Activated naive CD8-positive, alpha-beta T cell (primary cell): ENCODE results near the gene PCBP3.

Source experiments
- H3K27ac Mint-ChIP-seq: one replicate; pipeline ENCODE4 v1.8.0; 2021; ENCODE audit warnings: mixed read lengths
- H3K27me3 Mint-ChIP-seq: one replicate; pipeline ENCODE4 v1.8.0; 2021; ENCODE audit warnings: mixed read lengths
- H3K36me3 Mint-ChIP-seq: one replicate; pipeline ENCODE4 v1.8.0; 2021; ENCODE audit warnings: mixed read lengths
- H3K4me1 Mint-ChIP-seq: one replicate; pipeline ENCODE4 v1.8.0; 2021; ENCODE audit warnings: low read depth, mixed read lengths
- H3K4me3 Mint-ChIP-seq: one replicate; pipeline ENCODE4 v1.8.0; 2021; ENCODE audit warnings: mild to moderate bottlenecking, mixed read lengths
- H3K9me3 Mint-ChIP-seq: one replicate; pipeline ENCODE4 v1.8.0; 2021; ENCODE audit warnings: low read depth, mixed read lengths

The PCBP3 gene

GRCh38 chr21:45916011-45916840 is 272.7 kb downstream of the PCBP3 start:
- H3K4me3 Mint-ChIP-seq: no peak overlapping the region
- H3K27ac Mint-ChIP-seq: no peak overlapping the region
- no peaks in the 10 kb centered on the region for H3K36me3 Mint-ChIP-seq
- peaks cover 17% of the 10 kb centered on the region for H3K4me1 Mint-ChIP-seq
- no peaks in the 10 kb centered on the region for H3K27me3 Mint-ChIP-seq
- H3K9me3 Mint-ChIP-seq: no peaks in the 10 kb centered on the region

DNA sequence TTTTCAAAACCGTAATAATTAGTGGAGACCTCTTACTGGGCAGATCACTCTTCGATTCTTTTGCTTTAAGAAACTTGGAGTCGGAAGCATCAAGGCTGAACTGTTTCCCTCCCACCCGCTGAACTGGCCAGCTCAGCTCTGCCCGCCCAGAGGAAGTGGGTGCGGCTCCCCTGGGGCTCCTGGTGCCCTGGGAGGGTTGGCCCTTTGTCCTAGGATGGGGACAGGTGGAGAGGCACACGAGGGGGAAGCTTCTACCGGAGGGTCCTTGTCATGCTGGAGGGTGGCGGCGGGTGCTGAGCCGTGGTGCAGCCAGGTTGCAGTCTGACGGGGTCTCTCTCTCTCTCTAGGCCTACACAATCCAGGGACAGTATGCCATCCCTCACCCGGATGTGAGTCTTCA is 273.7 kb downstream of the PCBP3 start:
- Mint-ChIP-seq H3K27me3 (no peaks in the 10 kb centered on the region), H3K4me3 (no peak overlapping the region), H3K27ac (no peak overlapping the region), H3K4me1 (peaks cover 21% of the 10 kb centered on the region), H3K9me3 (no peaks in the 10 kb centered on the region), H3K36me3 (no peaks in the 10 kb centered on the region)

DNA sequence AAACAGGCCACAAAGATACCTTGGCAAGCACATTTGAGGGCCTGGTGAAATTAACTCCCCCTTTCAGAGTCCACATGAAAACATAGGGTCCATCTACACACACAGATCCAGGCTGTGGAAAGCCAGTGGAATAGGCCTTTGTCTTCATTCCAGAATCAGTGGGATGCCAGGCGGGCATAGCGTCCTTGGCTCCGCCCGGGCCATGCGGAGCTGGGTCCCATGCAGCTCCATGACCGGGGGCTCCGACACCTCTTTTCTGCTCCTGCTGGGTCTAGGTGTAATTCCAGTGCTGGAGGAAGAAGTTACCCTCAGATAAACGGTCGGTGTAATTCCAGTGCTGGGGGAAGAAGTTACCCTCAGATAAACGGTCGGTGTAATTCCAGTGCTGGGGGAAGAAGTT is 274.5 kb downstream of the PCBP3 start:
- Mint-ChIP-seq H3K27me3 (no peaks in the 10 kb centered on the region), H3K36me3 (no peaks in the 10 kb centered on the region), H3K4me3 (no peak overlapping the region), H3K4me1 (peaks cover 21% of the 10 kb centered on the region), H3K27ac (no peak overlapping the region), H3K9me3 (no peaks in the 10 kb centered on the region)

DNA sequence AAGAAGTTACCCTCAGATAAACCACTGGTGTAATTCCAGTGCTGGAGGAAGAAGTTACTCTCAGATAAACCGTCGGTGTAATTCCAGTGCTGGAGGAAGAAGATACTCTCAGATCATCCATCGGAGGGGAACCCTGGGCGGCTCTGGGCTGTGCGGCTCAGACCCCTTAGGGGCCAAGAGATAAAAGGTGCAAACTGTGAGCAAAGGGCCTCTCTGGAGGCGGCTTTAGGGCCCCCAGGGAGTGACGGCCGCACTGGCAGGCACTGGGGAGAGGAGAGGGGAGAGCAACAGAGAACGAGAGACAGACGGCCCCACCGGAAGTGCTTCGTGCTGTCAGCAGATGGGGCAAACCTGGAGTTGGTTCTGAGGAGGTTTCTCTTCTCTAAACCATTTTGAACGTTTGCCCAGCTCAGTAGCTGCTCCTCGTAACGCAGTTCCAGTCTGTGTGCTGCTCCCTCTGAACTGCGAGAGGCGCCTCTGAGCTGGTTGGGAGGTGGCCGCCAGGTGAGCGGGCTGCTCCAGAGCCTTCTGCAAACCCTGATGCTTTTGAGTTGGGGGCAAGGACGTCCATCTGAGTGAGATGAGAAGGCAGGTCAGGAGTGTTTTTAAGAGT is 275.4 kb downstream of the PCBP3 start:
- H3K27me3 Mint-ChIP-seq: no peaks in the 10 kb centered on the region
- H3K27ac Mint-ChIP-seq: no peak overlapping the region
- H3K4me1 Mint-ChIP-seq: peaks cover 21% of the 10 kb centered on the region
- no peaks in the 10 kb centered on the region for H3K36me3 Mint-ChIP-seq
- H3K9me3 Mint-ChIP-seq: no peaks in the 10 kb centered on the region
- H3K4me3 Mint-ChIP-seq: no peak overlapping the region

- no peaks in the 10 kb centered on the region for H3K9me3 Mint-ChIP-seq
- H3K4me1 Mint-ChIP-seq: peaks cover 21% of the 10 kb centered on the region
- H3K36me3 Mint-ChIP-seq: no peaks in the 10 kb centered on the region
- no peak overlapping the region for H3K27ac Mint-ChIP-seq
- H3K27me3 Mint-ChIP-seq: no peaks in the 10 kb centered on the region
- no peak overlapping the region for H3K4me3 Mint-ChIP-seq
Observed at GRCh38 chr21:45919593-45919992, 276.1 kb downstream of the PCBP3 start.

DNA sequence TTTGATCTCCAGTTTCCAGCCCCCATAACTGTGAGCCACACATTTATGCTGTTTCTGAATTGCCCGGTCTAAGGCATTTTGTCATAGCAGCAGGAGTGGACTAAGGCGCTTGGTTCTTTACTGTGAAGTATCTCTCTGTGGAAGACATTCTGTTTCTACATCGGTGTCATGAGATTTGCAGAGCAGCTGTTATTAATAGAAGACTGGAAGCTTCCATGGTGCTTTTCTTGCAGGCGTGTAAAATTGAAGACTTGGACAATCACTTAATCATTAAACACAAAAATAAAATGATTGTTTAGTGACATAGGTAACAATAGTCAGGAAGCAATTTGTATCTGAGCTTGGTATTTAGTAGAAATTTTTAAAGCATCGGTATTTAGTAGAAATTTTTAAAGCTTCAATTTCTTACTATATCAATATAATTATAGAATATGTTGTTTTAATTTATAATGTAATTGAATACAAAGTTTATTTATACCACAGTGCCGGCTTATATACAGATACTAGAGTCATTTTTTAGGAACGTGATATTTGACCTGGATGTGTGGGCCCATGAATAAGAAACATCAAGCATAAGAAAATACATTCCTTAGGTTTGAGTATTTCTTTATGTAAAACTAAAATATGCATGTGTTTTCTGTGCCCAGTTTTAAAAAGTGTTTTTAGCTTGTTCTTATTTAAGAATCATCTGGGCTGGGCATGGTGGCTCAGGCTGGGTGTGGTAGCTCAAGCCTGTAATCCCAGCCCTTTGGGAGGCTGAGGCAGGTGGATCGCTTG is 277.5 kb downstream of the PCBP3 start:
- Mint-ChIP-seq H3K4me1 (peaks cover 11% of the 10 kb centered on the region), H3K27me3 (no peaks in the 10 kb centered on the region), H3K4me3 (no peak overlapping the region), H3K9me3 (no peaks in the 10 kb centered on the region), H3K27ac (no peak overlapping the region), H3K36me3 (no peaks in the 10 kb centered on the region)

GRCh38 chr21:45921917-45922316 is 278.4 kb downstream of the PCBP3 start:
- Mint-ChIP-seq H3K4me3 (no peak overlapping the region), H3K27me3 (no peaks in the 10 kb centered on the region), H3K4me1 (peaks cover 12% of the 10 kb centered on the region), H3K9me3 (no peaks in the 10 kb centered on the region), H3K36me3 (no peaks in the 10 kb centered on the region), H3K27ac (no peak overlapping the region)

GRCh38 chr21:45922648-45923047 is 279.1 kb downstream of the PCBP3 start:
- Mint-ChIP-seq H3K4me3 (no peak overlapping the region), H3K27ac (no peak overlapping the region), H3K27me3 (no peaks in the 10 kb centered on the region), H3K4me1 (peaks cover 14% of the 10 kb centered on the region), H3K36me3 (no peaks in the 10 kb centered on the region), H3K9me3 (no peaks in the 10 kb centered on the region)

- Mint-ChIP-seq H3K27ac (no peak overlapping the region), H3K4me1 (peaks cover 14% of the 10 kb centered on the region), H3K9me3 (no peaks in the 10 kb centered on the region), H3K27me3 (no peaks in the 10 kb centered on the region), H3K4me3 (no peak overlapping the region), H3K36me3 (no peaks in the 10 kb centered on the region)
Observed at GRCh38 chr21:45923146-45923545, 279.6 kb downstream of the PCBP3 start.

GRCh38 chr21:45926281-45926680 is 282.8 kb downstream of the PCBP3 start:
- H3K4me1 Mint-ChIP-seq: peaks cover 14% of the 10 kb centered on the region
- no peak overlapping the region for H3K27ac Mint-ChIP-seq
- no peak overlapping the region for H3K4me3 Mint-ChIP-seq
- H3K36me3 Mint-ChIP-seq: no peaks in the 10 kb centered on the region
- H3K27me3 Mint-ChIP-seq: no peaks in the 10 kb centered on the region
- no peaks in the 10 kb centered on the region for H3K9me3 Mint-ChIP-seq

GRCh38 chr21:45927032-45927431 is 283.5 kb downstream of the PCBP3 start:
- peaks cover 12% of the 10 kb centered on the region for H3K4me1 Mint-ChIP-seq
- H3K27ac Mint-ChIP-seq: no peak overlapping the region
- H3K4me3 Mint-ChIP-seq: no peak overlapping the region
- no peaks in the 10 kb centered on the region for H3K27me3 Mint-ChIP-seq
- no peaks in the 10 kb centered on the region for H3K36me3 Mint-ChIP-seq
- no peaks in the 10 kb centered on the region for H3K9me3 Mint-ChIP-seq

GRCh38 chr21:45927851-45928850 is 284.6 kb downstream of the PCBP3 start:
- Mint-ChIP-seq H3K36me3 (no peaks in the 10 kb centered on the region), H3K27me3 (no peaks in the 10 kb centered on the region), H3K9me3 (no peaks in the 10 kb centered on the region), H3K4me1 (peaks cover 10% of the 10 kb centered on the region), H3K27ac (no peak overlapping the region), H3K4me3 (no peak overlapping the region)

DNA sequence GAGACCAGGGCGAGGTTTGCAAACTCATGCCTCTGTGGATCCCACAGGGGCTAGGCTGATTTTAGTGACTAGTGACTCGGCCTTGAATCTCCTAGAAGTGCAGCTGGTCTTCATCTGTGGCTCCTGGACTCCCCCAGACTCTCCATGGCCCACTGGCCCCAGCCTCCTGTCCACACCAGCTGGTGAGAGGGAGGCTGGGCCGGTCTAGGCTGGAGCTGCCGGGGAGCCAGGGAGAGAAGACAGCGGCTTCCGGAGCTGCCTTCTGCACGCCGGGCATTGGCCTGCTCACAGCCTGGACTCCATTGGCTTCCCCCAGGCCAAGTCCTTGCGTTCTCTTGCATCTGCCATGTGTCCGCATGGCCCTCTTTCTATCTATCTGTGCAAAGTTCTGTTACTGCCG is 285.9 kb downstream of the PCBP3 start:
- H3K9me3 Mint-ChIP-seq: no peaks in the 10 kb centered on the region
- peaks cover 10% of the 10 kb centered on the region for H3K4me1 Mint-ChIP-seq
- no peaks in the 10 kb centered on the region for H3K36me3 Mint-ChIP-seq
- no peak overlapping the region for H3K27ac Mint-ChIP-seq
- no peaks in the 10 kb centered on the region for H3K27me3 Mint-ChIP-seq
- H3K4me3 Mint-ChIP-seq: no peak overlapping the region

GRCh38 chr21:45930231-45930760 is 286.8 kb downstream of the PCBP3 start:
- no peaks in the 10 kb centered on the region for H3K36me3 Mint-ChIP-seq
- H3K9me3 Mint-ChIP-seq: no peaks in the 10 kb centered on the region
- H3K4me3 Mint-ChIP-seq: no peak overlapping the region
- no peaks in the 10 kb centered on the region for H3K27me3 Mint-ChIP-seq
- no peak overlapping the region for H3K27ac Mint-ChIP-seq
- H3K4me1 Mint-ChIP-seq: peaks cover 10% of the 10 kb centered on the region
